HEK293 (cell line): ENCODE results near the gene FBXO28.

ENCODE experiments used
- GLI2 ChIP-seq: fragments of 450-650 bp; formaldehyde crosslinking; IDR thresholded peaks from 2 replicates; pipeline ENCODE4; 2017; ENCODE audit warnings: missing biosample characterization, missing genetic modification characterization, low read depth, borderline replicate concordance
- GLI4 ChIP-seq: fragments of 450-650 bp; formaldehyde crosslinking; IDR thresholded peaks from 2 replicates; pipeline ENCODE4 v1.5.1; 2016; ENCODE audit warnings: missing biosample characterization, missing genetic modification characterization
- HOXA7 ChIP-seq: sonication (generic); formaldehyde crosslinking; IDR thresholded peaks from 2 replicates; pipeline ENCODE4 v1.8.1; 2022; ENCODE audit warnings: missing genetic modification reagents, borderline replicate concordance
- KLF1 ChIP-seq: fragments of 450-650 bp; formaldehyde crosslinking; IDR thresholded peaks from 2 replicates; pipeline ENCODE4 v1.5.1; 2016; ENCODE audit warnings: missing biosample characterization, missing genetic modification characterization
- KLF7 ChIP-seq: fragments of 450-650 bp; formaldehyde crosslinking; IDR thresholded peaks from 2 replicates; pipeline ENCODE4 v1.5.1; 2016; ENCODE audit warnings: missing biosample characterization, missing genetic modification characterization, borderline replicate concordance
- TCF7L2 ChIP-seq: IDR thresholded peaks from 2 replicates; pipeline ENCODE4 v1.6.1; 2011; ENCODE audit warnings: low read depth, mild to moderate bottlenecking, inconsistent platforms, low read length, moderate library complexity, borderline replicate concordance
- YY2 ChIP-seq: fragments of 450-650 bp; formaldehyde crosslinking; IDR thresholded peaks from 2 replicates; pipeline ENCODE4 v1.5.1; 2016; ENCODE audit warnings: missing biosample characterization, missing genetic modification characterization
- ZBTB49 ChIP-seq: fragments of 450-650 bp; formaldehyde crosslinking; IDR thresholded peaks from 2 replicates; pipeline ENCODE4 v1.5.1; 2016; ENCODE audit warnings: missing biosample characterization, missing genetic modification characterization, low read depth
- ZNF121 ChIP-seq: fragments of 450-650 bp; formaldehyde crosslinking; IDR thresholded peaks from 2 replicates; pipeline ENCODE4 v1.5.1; 2016; ENCODE audit warnings: missing biosample characterization, missing genetic modification characterization
- ZNF175 ChIP-seq: fragments of 450-650 bp; formaldehyde crosslinking; IDR thresholded peaks from 2 replicates; pipeline ENCODE4 v1.5.1; 2016; ENCODE audit warnings: missing biosample characterization, missing genetic modification characterization
- ZNF2 ChIP-seq: fragments of 450-650 bp; formaldehyde crosslinking; IDR thresholded peaks from 2 replicates; pipeline ENCODE4 v1.5.1; 2016; ENCODE audit warnings: missing biosample characterization, missing genetic modification characterization
- ZNF202 ChIP-seq: fragments of 450-650 bp; formaldehyde crosslinking; IDR thresholded peaks from 2 replicates; pipeline ENCODE4 v1.5.1; 2016; ENCODE audit warnings: missing biosample characterization, missing genetic modification characterization, borderline replicate concordance
- ZNF214 ChIP-seq: fragments of 450-650 bp; formaldehyde crosslinking; IDR thresholded peaks from 2 replicates; pipeline ENCODE4 v1.5.1; 2017; ENCODE audit warnings: missing biosample characterization, mild to moderate bottlenecking, missing genetic modification characterization, borderline replicate concordance
- ZNF292 ChIP-seq: fragments of 450-650 bp; formaldehyde crosslinking; IDR thresholded peaks from 2 replicates; pipeline ENCODE4 v1.5.1; 2016; ENCODE audit warnings: low read depth, missing biosample characterization, missing genetic modification characterization, borderline replicate concordance
- ZNF302 ChIP-seq: fragments of 450-650 bp; formaldehyde crosslinking; IDR thresholded peaks from 2 replicates; pipeline ENCODE4 v1.5.1; 2016; ENCODE audit warnings: missing biosample characterization, missing genetic modification characterization, low read depth
- ZNF311 ChIP-seq: fragments of 450-650 bp; formaldehyde crosslinking; IDR thresholded peaks from 2 replicates; pipeline ENCODE4 v1.5.1; 2017; ENCODE audit warnings: missing biosample characterization, missing genetic modification characterization, borderline replicate concordance
- ZNF391 ChIP-seq: fragments of 450-650 bp; formaldehyde crosslinking; IDR thresholded peaks from 2 replicates; pipeline ENCODE4 v1.5.1; 2016; ENCODE audit warnings: low read depth, missing biosample characterization, missing genetic modification characterization, borderline replicate concordance
- ZNF423 ChIP-seq: fragments of 450-650 bp; formaldehyde crosslinking; IDR thresholded peaks from 2 replicates; pipeline ENCODE4 v1.5.1; 2016; ENCODE audit warnings: missing biosample characterization, missing genetic modification characterization
- ZNF514 ChIP-seq: fragments of 450-650 bp; formaldehyde crosslinking; IDR thresholded peaks from 2 replicates; pipeline ENCODE4 v1.5.1; 2016; ENCODE audit warnings: missing biosample characterization, missing genetic modification characterization
- ZNF561 ChIP-seq: fragments of 450-650 bp; IDR thresholded peaks from 2 replicates; pipeline ENCODE4 v1.5.1; 2018; ENCODE audit warnings: missing biosample characterization, missing genetic modification characterization, borderline replicate concordance
- ZNF623 ChIP-seq: fragments of 450-650 bp; formaldehyde crosslinking; IDR thresholded peaks from 2 replicates; pipeline ENCODE4 v1.5.1; 2016; ENCODE audit warnings: missing biosample characterization, missing genetic modification characterization
- ZNF624 ChIP-seq: fragments of 450-650 bp; formaldehyde crosslinking; IDR thresholded peaks from 2 replicates; pipeline ENCODE4 v1.5.1; 2017; ENCODE audit warnings: missing biosample characterization, missing genetic modification characterization
- ZNF707 ChIP-seq: fragments of 450-650 bp; formaldehyde crosslinking; IDR thresholded peaks from 2 replicates; pipeline ENCODE4 v1.5.1; 2016; ENCODE audit warnings: missing biosample characterization, missing genetic modification characterization
- ZNF785 ChIP-seq: fragments of 450-650 bp; formaldehyde crosslinking; IDR thresholded peaks from 2 replicates; pipeline ENCODE4 v1.5.1; 2016; ENCODE audit warnings: missing biosample characterization, missing genetic modification characterization
- ZXDB ChIP-seq: fragments of 450-650 bp; formaldehyde crosslinking; IDR thresholded peaks from 2 replicates; pipeline ENCODE4 v1.5.1; 2016; ENCODE audit warnings: missing biosample characterization, missing genetic modification characterization
- TF ChIP-seq, protein P1 (sequence below): fragments of 450-650 bp; formaldehyde crosslinking; IDR thresholded peaks from 2 replicates; pipeline ENCODE4 v1.5.1; 2017; ENCODE audit warnings: missing biosample characterization, missing genetic modification characterization
- TF ChIP-seq, protein P2 (sequence below): fragments of 450-650 bp; formaldehyde crosslinking; IDR thresholded peaks from 2 replicates; pipeline ENCODE4 v1.5.1; 2017; ENCODE audit warnings: missing biosample characterization, missing genetic modification characterization
- TF ChIP-seq, protein P3 (sequence below): fragments of 450-650 bp; formaldehyde crosslinking; IDR thresholded peaks from 2 replicates; pipeline ENCODE4 v1.5.1; 2016; ENCODE audit warnings: missing biosample characterization, missing genetic modification characterization
- TF ChIP-seq, protein P4 (sequence below): fragments of 450-650 bp; IDR thresholded peaks from 2 replicates; pipeline ENCODE4 v1.5.1; 2018; ENCODE audit warnings: missing biosample characterization, mild to moderate bottlenecking, missing genetic modification characterization

Gene FBXO28

GRCh38 chr1:224113918-224114786, at the start of gene FBXO28 (continued):
- no peak for TF ChIP-seq ZNF202 (tag by site-specific recombination)
- peak; percentile 97 for TF ChIP-seq ZXDB
- TF ChIP-seq GLI2 (tag by site-specific recombination) = no peak
- TF ChIP-seq YY2 (tag by site-specific recombination) = peak; percentile 99
- no peak for TF ChIP-seq ZNF302 (tag by site-specific recombination)
- TF ChIP-seq KLF7 (tag by site-specific recombination) = no peak; the same call in 1 of the 2 replicates
- TF ChIP-seq ZNF121 (tag by site-specific recombination) = peak; percentile 54; the same call in 1 of the 2 replicates
- TF ChIP-seq, protein P1, sequence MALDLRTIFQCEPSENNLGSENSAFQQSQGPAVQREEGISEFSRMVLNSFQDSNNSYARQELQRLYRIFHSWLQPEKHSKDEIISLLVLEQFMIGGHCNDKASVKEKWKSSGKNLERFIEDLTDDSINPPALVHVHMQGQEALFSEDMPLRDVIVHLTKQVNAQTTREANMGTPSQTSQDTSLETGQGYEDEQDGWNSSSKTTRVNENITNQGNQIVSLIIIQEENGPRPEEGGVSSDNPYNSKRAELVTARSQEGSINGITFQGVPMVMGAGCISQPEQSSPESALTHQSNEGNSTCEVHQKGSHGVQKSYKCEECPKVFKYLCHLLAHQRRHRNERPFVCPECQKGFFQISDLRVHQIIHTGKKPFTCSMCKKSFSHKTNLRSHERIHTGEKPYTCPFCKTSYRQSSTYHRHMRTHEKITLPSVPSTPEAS (tag by site-specific recombination) = 0 out of 2 replicates have a peak, but pooled peaks have one; percentile 14
- no peak for TF ChIP-seq ZNF423 (tag by site-specific recombination)
- no peak for TF ChIP-seq ZNF514
- TF ChIP-seq ZNF2 = peak; percentile 96
- TF ChIP-seq, protein P2, sequence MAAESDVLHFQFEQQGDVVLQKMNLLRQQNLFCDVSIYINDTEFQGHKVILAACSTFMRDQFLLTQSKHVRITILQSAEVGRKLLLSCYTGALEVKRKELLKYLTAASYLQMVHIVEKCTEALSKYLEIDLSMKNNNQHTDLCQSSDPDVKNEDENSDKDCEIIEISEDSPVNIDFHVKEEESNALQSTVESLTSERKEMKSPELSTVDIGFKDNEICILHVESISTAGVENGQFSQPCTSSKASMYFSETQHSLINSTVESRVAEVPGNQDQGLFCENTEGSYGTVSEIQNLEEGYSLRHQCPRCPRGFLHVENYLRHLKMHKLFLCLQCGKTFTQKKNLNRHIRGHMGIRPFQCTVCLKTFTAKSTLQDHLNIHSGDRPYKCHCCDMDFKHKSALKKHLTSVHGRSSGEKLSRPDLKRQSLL = no peak
- no peak for TF ChIP-seq ZNF175 (tag by site-specific recombination)
- TF ChIP-seq ZNF707 = no peak
- no peak for TF ChIP-seq ZNF624
- TF ChIP-seq ZNF561 = peak; percentile 99
- TF ChIP-seq ZBTB49 = no peak
- no peak for TF ChIP-seq HOXA7 (CRISPR knock-in tag)
- peak; percentile 34; the same call in 1 of the 2 replicates for TF ChIP-seq ZNF785 (tag by site-specific recombination)
- TF ChIP-seq TCF7L2 = no peak
- no peak for TF ChIP-seq ZNF311 (tag by site-specific recombination)
- no peak for TF ChIP-seq GLI4 (tag by site-specific recombination)
- no peak for TF ChIP-seq ZNF623
- TF ChIP-seq, protein P3, sequence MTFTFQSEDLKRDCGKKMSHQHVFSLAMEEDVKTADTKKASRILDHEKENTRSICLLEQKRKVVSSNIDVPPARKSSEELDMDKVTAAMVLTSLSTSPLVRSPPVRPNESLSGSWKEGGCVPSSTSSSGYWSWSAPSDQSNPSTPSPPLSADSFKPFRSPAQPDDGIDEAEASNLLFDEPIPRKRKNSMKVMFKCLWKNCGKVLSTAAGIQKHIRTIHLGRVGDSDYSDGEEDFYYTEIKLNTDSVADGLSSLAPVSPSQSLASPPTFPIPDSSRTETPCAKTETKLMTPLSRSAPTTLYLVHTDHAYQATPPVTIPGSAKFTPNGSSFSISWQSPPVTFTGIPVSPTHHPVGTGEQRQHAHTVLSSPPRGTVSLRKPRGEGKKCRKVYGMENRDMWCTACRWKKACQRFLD (tag by site-specific recombination) = no peak
- TF ChIP-seq ZNF292 (tag by site-specific recombination) = no peak
- TF ChIP-seq ZNF214 (tag by site-specific recombination) = no peak
- TF ChIP-seq KLF1 (tag by site-specific recombination) = no peak
- TF ChIP-seq, protein P4, sequence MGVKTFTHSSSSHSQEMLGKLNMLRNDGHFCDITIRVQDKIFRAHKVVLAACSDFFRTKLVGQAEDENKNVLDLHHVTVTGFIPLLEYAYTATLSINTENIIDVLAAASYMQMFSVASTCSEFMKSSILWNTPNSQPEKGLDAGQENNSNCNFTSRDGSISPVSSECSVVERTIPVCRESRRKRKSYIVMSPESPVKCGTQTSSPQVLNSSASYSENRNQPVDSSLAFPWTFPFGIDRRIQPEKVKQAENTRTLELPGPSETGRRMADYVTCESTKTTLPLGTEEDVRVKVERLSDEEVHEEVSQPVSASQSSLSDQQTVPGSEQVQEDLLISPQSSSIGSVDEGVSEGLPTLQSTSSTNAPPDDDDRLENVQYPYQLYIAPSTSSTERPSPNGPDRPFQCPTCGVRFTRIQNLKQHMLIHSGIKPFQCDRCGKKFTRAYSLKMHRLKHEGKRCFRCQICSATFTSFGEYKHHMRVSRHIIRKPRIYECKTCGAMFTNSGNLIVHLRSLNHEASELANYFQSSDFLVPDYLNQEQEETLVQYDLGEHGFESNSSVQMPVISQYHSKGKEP (tag by site-specific recombination) = no peak
- TF ChIP-seq ZNF391 = peak; percentile 97
